Left forelimb (tissue), 1 donor: Measurements from ENCODE around the gene CMTM4.

Experiments
- DNase-seq: peaks from one replicate; pipeline ENCODE4 v3.0.0-alpha.2; 2018; ENCODE audit warnings: low spot score

The CMTM4 gene

GRCh38 chr16:66696669-66697630 is at the start of gene CMTM4:
TSS of gene CMTM4 (minus strand) at chr16:66696743. CDS start at chr16:66696525, 218 bp downstream.
- DNase-seq: peak; percentile 90

GRCh38 chr16:66746048-66746447 is 49.5 kb upstream of the CMTM4 start:
- DNase-seq: no peak

GRCh38 chr16:66741950-66742808 is 45.6 kb upstream of the CMTM4 start:
- DNase-seq: no peak

- peak; percentile 83 for DNase-seq
Measured at GRCh38 chr16:66741169-66741900, 44.8 kb upstream of the CMTM4 start.

- no peak for DNase-seq
Measured at GRCh38 chr16:66740533-66740932, 44.0 kb upstream of the CMTM4 start.

- DNase-seq: no peak
Measured at GRCh38 chr16:66740010-66740409, 43.5 kb upstream of the CMTM4 start.

- no peak for DNase-seq
Measured at GRCh38 chr16:66735891-66736290, 39.3 kb upstream of the CMTM4 start.

- no peak for DNase-seq
Measured at GRCh38 chr16:66731101-66731500, 34.6 kb upstream of the CMTM4 start.

GRCh38 chr16:66728804-66729203 is 32.3 kb upstream of the CMTM4 start:
- DNase-seq: no peak

GRCh38 chr16:66728117-66728787 is 31.7 kb upstream of the CMTM4 start:
- no peak for DNase-seq

- DNase-seq: no peak
Measured at GRCh38 chr16:66720766-66721165, 24.2 kb upstream of the CMTM4 start.

- no peak for DNase-seq
Measured at GRCh38 chr16:66719246-66719645, 22.7 kb upstream of the CMTM4 start.

- DNase-seq: no peak
Measured at GRCh38 chr16:66717776-66718175, 21.2 kb upstream of the CMTM4 start.

- DNase-seq: no peak
Measured at GRCh38 chr16:66717112-66717675, 20.7 kb upstream of the CMTM4 start.

- DNase-seq: no peak
Measured at GRCh38 chr16:66714654-66715307, 18.2 kb upstream of the CMTM4 start.

GRCh38 chr16:66714062-66714461 is 17.5 kb upstream of the CMTM4 start:
- no peak for DNase-seq

GRCh38 chr16:66713076-66713475 is 16.5 kb upstream of the CMTM4 start:
- no peak for DNase-seq

- no peak for DNase-seq
Measured at GRCh38 chr16:66712512-66712911, 16.0 kb upstream of the CMTM4 start.

- DNase-seq: no peak
Measured at GRCh38 chr16:66711581-66711980, 15.0 kb upstream of the CMTM4 start.

- no peak for DNase-seq
Measured at GRCh38 chr16:66706506-66706880, 9.9 kb upstream of the CMTM4 start.
